HG03354 (cell line): Measurements from ENCODE around the gene LILRA5.
"Not testable (repeated sequence)": the region's sequence is repeated elsewhere in the genome, so short reads cannot be mapped to it uniquely, and the experiment has no call there.

ENCODE experiments used
- ATAC-seq: cut with Tn5 transposase; IDR thresholded peaks from one replicate; pipeline ENCODE4 v1.9.1; 2021; ENCODE audit warnings: mild to moderate bottlenecking; ENCODE audit not compliant: unreplicated experiment, poor library complexity, severe bottlenecking

LILRA5 gene

GRCh38 chr19:54311486-54311885 is 1.5 kb downstream of the LILRA5 start:
- no peak for ATAC-seq

GRCh38 chr19:54310543-54310942 is 2.4 kb downstream of the LILRA5 start:
- no peak for ATAC-seq

- no peak for ATAC-seq
These were observed 3.2 kb downstream of the LILRA5 start for GRCh38 chr19:54309811-54310210.

GRCh38 chr19:54307389-54308020 is 5.5 kb downstream of the LILRA5 start:
- ATAC-seq: no peak

GRCh38 chr19:54305141-54305540 is 7.8 kb downstream of the LILRA5 start:
- ATAC-seq: no peak

- ATAC-seq: no peak
These were observed 10.7 kb downstream of the LILRA5 start for GRCh38 chr19:54302257-54302656.

- ATAC-seq: no peak
These were observed 13.5 kb downstream of the LILRA5 start for GRCh38 chr19:54299515-54299914.

- no peak for ATAC-seq
These were observed 13.9 kb downstream of the LILRA5 start for GRCh38 chr19:54299126-54299498.

- no peak for ATAC-seq
These were observed 14.4 kb downstream of the LILRA5 start for GRCh38 chr19:54298357-54299125.

- no peak for ATAC-seq
These were observed 15.1 kb downstream of the LILRA5 start for GRCh38 chr19:54297759-54298305.

- no peak for ATAC-seq
These were observed 18.4 kb downstream of the LILRA5 start for GRCh38 chr19:54294539-54294938.

GRCh38 chr19:54289160-54289559 is 23.8 kb downstream of the LILRA5 start:
- ATAC-seq: not testable (repeated sequence)

- no peak for ATAC-seq
These were observed 25.5 kb downstream of the LILRA5 start for GRCh38 chr19:54287456-54287855.

GRCh38 chr19:54286283-54286682 is 26.7 kb downstream of the LILRA5 start:
- not testable (repeated sequence) for ATAC-seq

GRCh38 chr19:54285427-54286056 is 27.4 kb downstream of the LILRA5 start:
- not testable (repeated sequence) for ATAC-seq

GRCh38 chr19:54282686-54283470 is 30.1 kb downstream of the LILRA5 start:
- no peak for ATAC-seq

GRCh38 chr19:54281729-54282075 is 31.3 kb downstream of the LILRA5 start:
- ATAC-seq: not testable (repeated sequence)

GRCh38 chr19:54281007-54281728 is 31.8 kb downstream of the LILRA5 start, which contains the start of gene LILRB2:
Gene LILRB2 (minus strand): TSS chr19:54281110. CDS start chr19:54280496, 614 bp downstream.
- no peak for ATAC-seq

GRCh38 chr19:54280441-54280840 is 32.5 kb downstream of the LILRA5 start:
- ATAC-seq: not testable (repeated sequence)
